ENCODE measurements around the gene ERVFRD-1.
A peak's percentile ranks its signal among the peaks of the same experiment; 100 is the strongest.

Gene ERVFRD-1

GRCh38 chr6:11110921-11111768, at the start of gene ERVFRD-1:
TSS of gene ERVFRD-1 (minus strand) at chr6:11111725. CDS start at chr6:11105310, 6,415 bp downstream.
- DNase-seq: no peak

- DNase-seq: no peak
Observed at GRCh38 chr6:11160199-11160598, 48.7 kb upstream of the ERVFRD-1 start.

- no peak for DNase-seq
Observed at GRCh38 chr6:11155589-11155988, 44.1 kb upstream of the ERVFRD-1 start.

GRCh38 chr6:11153447-11153846, 41.9 kb upstream of the ERVFRD-1 start:
- DNase-seq: no peak

GRCh38 chr6:11152581-11152980, 41.1 kb upstream of the ERVFRD-1 start:
- no peak for DNase-seq

- no peak for DNase-seq
Observed at GRCh38 chr6:11151488-11151887, 40.0 kb upstream of the ERVFRD-1 start.

GRCh38 chr6:11149551-11149950, 38.0 kb upstream of the ERVFRD-1 start:
- DNase-seq: no peak

- no peak for DNase-seq
Observed at GRCh38 chr6:11146117-11146826, 34.7 kb upstream of the ERVFRD-1 start.

GRCh38 chr6:11144393-11144851, 32.9 kb upstream of the ERVFRD-1 start:
- peak; percentile 73 for DNase-seq

GRCh38 chr6:11143394-11144371, 32.2 kb upstream of the ERVFRD-1 start:
- DNase-seq: no peak

- no peak for DNase-seq
Observed at GRCh38 chr6:11142296-11143027, 30.9 kb upstream of the ERVFRD-1 start.

GRCh38 chr6:11141295-11141694, 29.8 kb upstream of the ERVFRD-1 start:
- DNase-seq: no peak

- no peak for DNase-seq
Observed at GRCh38 chr6:11140056-11140455, 28.5 kb upstream of the ERVFRD-1 start.

GRCh38 chr6:11139051-11139960, 27.8 kb upstream of the ERVFRD-1 start:
- no peak for DNase-seq

GRCh38 chr6:11136809-11137208, 25.3 kb upstream of the ERVFRD-1 start:
- no peak for DNase-seq

- no peak for DNase-seq
Observed at GRCh38 chr6:11133281-11133680, 21.8 kb upstream of the ERVFRD-1 start.

GRCh38 chr6:11132194-11132888, 20.8 kb upstream of the ERVFRD-1 start:
- DNase-seq: no peak

GRCh38 chr6:11130605-11131004, 19.1 kb upstream of the ERVFRD-1 start:
- DNase-seq: no peak

GRCh38 chr6:11129908-11130565, 18.5 kb upstream of the ERVFRD-1 start:
- DNase-seq: no peak

GRCh38 chr6:11128608-11129007, 17.1 kb upstream of the ERVFRD-1 start:
- no peak for DNase-seq
